OCI-LY7 (cell line): ENCODE measurements around the gene CNR2. TPM values are rescaled to one million over a fixed set of nuclear protein-coding genes. Genes with fewer than 3 reads are reported as not detected.

Source experiments
- BruUV-seq: library from RNA; stranded (reverse); fragments of 400-500 nt; replicated peaks from 2 replicates; lab custom pipeline; 2021; lab: Mats Ljungman, UMichigan
- CTCF ChIA-PET: fragments of 300-600 bp; sonication (Branson Sonifier 250); formaldehyde crosslinking; loops from one replicate; lab custom pipeline; 2022; ENCODE audit warnings: antibody characterized with exemption; ENCODE audit not compliant: unreplicated experiment; lab: Charles Lee
- POLR2A ChIA-PET: fragments of 300-600 bp; sonication (Branson Sonifier 250); formaldehyde crosslinking; loops from one replicate; lab custom pipeline; 2022; ENCODE audit warnings: antibody characterized with exemption; lab: Charles Lee
- DNase-seq: peaks from one replicate; pipeline ENCODE4 v3.0.0-alpha.2; 2015; ENCODE audit warnings: low spot score
- H2AFZ ChIP-seq: fragments of 200-600 bp; sonication (generic), shearing (Covaris generic); 2 replicates; pipeline ENCODE4 v1.6.1; 2014; ENCODE audit warnings: mild to moderate bottlenecking, antibody characterized with exemption, low read length, moderate library complexity
- H3K27ac ChIP-seq: fragments of 200-600 bp; sonication (generic); 2 replicates; pipeline ENCODE4 v1.5.1; 2014; ENCODE audit warnings: mixed run types, low read depth, mild to moderate bottlenecking, moderate library complexity, low read length, inconsistent platforms; ENCODE audit not compliant: poor library complexity, severe bottlenecking
- H3K36me3 ChIP-seq: fragments of 200-600 bp; sonication (generic); 2 replicates; pipeline ENCODE4 v1.6.1; 2014; ENCODE audit warnings: mild to moderate bottlenecking, antibody characterized with exemption, low read length, moderate library complexity, mixed read lengths; ENCODE audit not compliant: insufficient read depth
- H3K4me1 ChIP-seq: fragments of 200-600 bp; sonication (generic); 2 replicates; pipeline ENCODE4 v1.5.1; 2014; ENCODE audit warnings: mild to moderate bottlenecking, low read length; ENCODE audit not compliant: insufficient read depth, poor library complexity, severe bottlenecking
- H3K4me2 ChIP-seq: fragments of 200-600 bp; sonication (generic); 2 replicates; pipeline ENCODE4 v1.6.1; 2014; ENCODE audit warnings: mild to moderate bottlenecking, low read length
- H3K4me3 ChIP-seq: fragments of 200-600 bp; sonication (generic); 2 replicates; pipeline ENCODE4 v1.5.1; 2014; ENCODE audit warnings: mild to moderate bottlenecking, low read depth, low read length; ENCODE audit not compliant: poor library complexity, severe bottlenecking
- H3K79me2 ChIP-seq: fragments of 200-600 bp; sonication (generic); 2 replicates; pipeline ENCODE4 v1.6.1; 2016; ENCODE audit warnings: low read depth, mild to moderate bottlenecking, low read length, moderate library complexity, mixed read lengths; ENCODE audit not compliant: insufficient read depth
- H3K9me2 ChIP-seq: fragments of 200-600 bp; sonication (generic); 2 replicates; pipeline ENCODE4 v1.6.1; 2016; ENCODE audit warnings: mild to moderate bottlenecking, low read length, mixed read lengths; ENCODE audit not compliant: insufficient read depth
- H3K9me3 ChIP-seq: fragments of 200-600 bp; sonication (generic); 2 replicates; pipeline ENCODE4 v1.6.1; 2014; ENCODE audit warnings: mild to moderate bottlenecking, mixed run types, low read length, mixed read lengths
- H4K20me1 ChIP-seq: fragments of 200-600 bp; sonication (generic); 2 replicates; pipeline ENCODE4 v1.6.1; 2014; ENCODE audit warnings: mild to moderate bottlenecking, antibody characterized with exemption, low read length, moderate library complexity, mixed read lengths; ENCODE audit not compliant: insufficient read depth
- EZH2phosphoT487 ChIP-seq: fragments of 200-600 bp; sonication (generic); IDR thresholded peaks from 2 replicates; pipeline ENCODE4 v1.6.1; 2018; ENCODE audit warnings: low read depth, borderline replicate concordance, mild to moderate bottlenecking, mixed run types, antibody characterized with exemption, low read length, moderate library complexity, mixed read lengths
- intact Hi-C: fragments of 100-400 bp; cut with micrococcal nuclease; formaldehyde crosslinking; loops from one replicate; pipeline ENCODE4 v1.10.0; 2022; ENCODE audit not compliant: unreplicated experiment
- total RNA-seq, 2 experiments: library from RNA; depleted of rRNA in 1 of 2; stranded (reverse); fragments of >200 nt in 1 of 2; shearing (Covaris generic) in 1 of 2; gene quantifications; 2 replicates each; pipeline ENCODE4 v1.2.3, GENCODE V29; 2014 to 2022
- TF ChIP-seq, protein P1 (sequence below): fragments of 200-600 bp; sonication (generic); conservative IDR thresholded peaks from 2 replicates; pipeline ENCODE4 v1.5.1; 2014; ENCODE audit warnings: mild to moderate bottlenecking, antibody characterized with exemption, low read length, moderate library complexity, mixed read lengths

CNR2 gene
- total RNA-seq, 2 experiments from 2014 or later: 14.1 to 17.0 TPM

DNA sequence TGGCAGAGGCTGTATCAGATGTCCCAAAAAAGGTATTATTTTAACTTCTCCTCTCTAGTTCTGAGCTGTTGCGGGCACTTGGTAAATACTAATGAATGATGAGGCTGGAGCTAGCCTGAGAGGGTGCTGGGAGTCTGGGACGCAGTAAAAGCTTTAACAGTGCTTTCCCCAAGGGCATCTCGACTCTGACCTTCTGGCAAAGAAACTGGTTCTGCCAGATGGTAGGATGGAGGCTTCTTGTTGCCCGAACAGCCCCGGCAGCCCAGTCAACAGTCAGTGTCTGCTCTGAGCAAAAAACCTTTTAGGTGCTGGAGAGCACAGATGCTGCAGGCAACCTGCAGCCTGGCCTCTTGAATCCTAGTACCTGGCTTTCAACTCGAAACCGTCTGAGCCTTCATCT is 43.9 kb upstream of the CNR2 start:
- CTCF ChIA-PET: interaction anchor here (1.0 to 1.4 kb wide), 2 partner anchors 18 to 41 kb away, joined by 3 to 5 read pairs; no protein-coding TSS in a partner anchor
- peaks cover 58% of the 10 kb centered on the region for H3K4me1 ChIP-seq
- POLR2A ChIA-PET: interaction anchor here (0.6 to 4.3 kb wide), 14 partner anchors 10 to 386 kb away, joined by 3 to 77 read pairs (median 6); partner anchors contain the start of genes CNR2 and SRSF10
- peak overlapping the region; percentile 97 for H3K27ac ChIP-seq
- no peak for TF ChIP-seq EZH2phosphoT487
- TF ChIP-seq, protein P1, sequence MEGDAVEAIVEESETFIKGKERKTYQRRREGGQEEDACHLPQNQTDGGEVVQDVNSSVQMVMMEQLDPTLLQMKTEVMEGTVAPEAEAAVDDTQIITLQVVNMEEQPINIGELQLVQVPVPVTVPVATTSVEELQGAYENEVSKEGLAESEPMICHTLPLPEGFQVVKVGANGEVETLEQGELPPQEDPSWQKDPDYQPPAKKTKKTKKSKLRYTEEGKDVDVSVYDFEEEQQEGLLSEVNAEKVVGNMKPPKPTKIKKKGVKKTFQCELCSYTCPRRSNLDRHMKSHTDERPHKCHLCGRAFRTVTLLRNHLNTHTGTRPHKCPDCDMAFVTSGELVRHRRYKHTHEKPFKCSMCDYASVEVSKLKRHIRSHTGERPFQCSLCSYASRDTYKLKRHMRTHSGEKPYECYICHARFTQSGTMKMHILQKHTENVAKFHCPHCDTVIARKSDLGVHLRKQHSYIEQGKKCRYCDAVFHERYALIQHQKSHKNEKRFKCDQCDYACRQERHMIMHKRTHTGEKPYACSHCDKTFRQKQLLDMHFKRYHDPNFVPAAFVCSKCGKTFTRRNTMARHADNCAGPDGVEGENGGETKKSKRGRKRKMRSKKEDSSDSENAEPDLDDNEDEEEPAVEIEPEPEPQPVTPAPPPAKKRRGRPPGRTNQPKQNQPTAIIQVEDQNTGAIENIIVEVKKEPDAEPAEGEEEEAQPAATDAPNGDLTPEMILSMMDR: no peak
- BruUV-seq: no TSS peak
- H2AFZ ChIP-seq: peak overlapping the region; percentile 43
- peak overlapping the region; percentile 85 for H3K4me2 ChIP-seq
- no peaks in the 10 kb centered on the region for H3K9me3 ChIP-seq
- H3K79me2 ChIP-seq: peaks cover 24% of the 10 kb centered on the region
- H3K9me2 ChIP-seq: no peaks in the 10 kb centered on the region
- peak; percentile 57 for DNase-seq
- intact Hi-C loops: loop anchor here (5.0 kb wide), 3 partner anchors 90 to 615 kb away; partner anchors contain the start of genes FUCA1, HNRNPR and IFNLR1
- H4K20me1 ChIP-seq: peaks cover 13% of the 10 kb centered on the region; the same call in 1 of the 2 replicates
- H3K4me3 ChIP-seq: peak overlapping the region; percentile 91
- peaks cover 22% of the 10 kb centered on the region for H3K36me3 ChIP-seq

DNA sequence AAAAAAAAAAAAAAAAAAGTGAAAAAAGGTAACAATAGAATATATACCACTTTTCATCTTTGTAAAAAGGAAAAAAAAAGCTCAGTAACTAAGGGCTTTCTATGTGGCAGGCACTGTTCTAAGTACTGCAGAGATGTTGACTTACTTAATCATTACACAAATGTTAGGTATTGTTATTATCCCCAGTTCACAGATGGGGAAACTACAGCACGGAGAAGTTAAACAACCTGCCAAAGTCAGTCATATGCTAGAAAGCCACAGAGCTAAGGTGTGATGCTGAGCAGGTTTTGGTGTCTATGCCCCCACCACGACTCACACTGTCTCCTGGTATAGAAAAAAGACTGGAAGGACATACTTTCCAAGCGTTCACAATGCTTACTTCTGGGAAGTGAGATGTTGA is 39.9 kb upstream of the CNR2 start:
- no peak overlapping the region for H3K4me2 ChIP-seq
- CTCF ChIA-PET: no interaction called here

More for the DNA sequence above, 39.9 kb upstream of the CNR2 start:
- intact Hi-C loops: no loop called here
- no peak overlapping the region for H3K4me3 ChIP-seq
- no peaks in the 10 kb centered on the region for H3K9me2 ChIP-seq
- TF ChIP-seq EZH2phosphoT487: no peak
- TF ChIP-seq, protein P1: no peak
- H3K79me2 ChIP-seq: no peaks in the 10 kb centered on the region
- H3K4me1 ChIP-seq: peaks cover 43% of the 10 kb centered on the region
- H4K20me1 ChIP-seq: no peaks in the 10 kb centered on the region
- H2AFZ ChIP-seq: peak overlapping the region; percentile 20; the same call in 1 of the 2 replicates
- no peak overlapping the region for H3K27ac ChIP-seq
- no peaks in the 10 kb centered on the region for H3K9me3 ChIP-seq
- POLR2A ChIA-PET: interaction anchor here (0.6 to 1.2 kb wide), 2 partner anchors 21 to 158 kb away, joined by 3 to 4 read pairs; no protein-coding TSS in a partner anchor
- DNase-seq: no peak
- BruUV-seq: no TSS peak
- no peaks in the 10 kb centered on the region for H3K36me3 ChIP-seq
